ENCODE data around the gene CCDC69.
"Not testable (repeated sequence)": the region's sequence is repeated elsewhere in the genome, so short reads cannot be mapped to it uniquely, and the experiment has no call there.

Gene CCDC69

GRCh38 chr5:151244206-151244605 is 20.3 kb upstream of the CCDC69 start:
- FAIRE-seq: no peak

DNA sequence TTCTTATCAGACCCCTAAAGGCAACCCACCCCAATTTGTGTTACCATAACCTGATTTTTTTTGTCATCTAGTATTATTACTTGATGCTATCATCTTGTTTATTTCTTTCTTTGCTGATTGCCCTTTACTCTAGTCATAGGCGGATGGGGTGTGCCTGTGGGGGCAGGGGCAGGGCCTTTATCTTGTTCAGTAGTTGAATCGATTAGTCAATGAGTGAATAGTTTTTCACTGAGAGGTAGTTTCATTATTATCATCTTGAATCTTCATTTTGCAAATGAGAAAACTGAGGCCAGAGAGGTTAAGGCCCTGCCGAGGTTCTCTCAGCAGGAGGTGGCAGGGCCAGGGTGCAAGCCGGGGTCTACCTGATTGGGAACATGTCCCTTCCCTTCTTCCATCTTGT is 19.7 kb upstream of the CCDC69 start:
- no peak for FAIRE-seq

DNA sequence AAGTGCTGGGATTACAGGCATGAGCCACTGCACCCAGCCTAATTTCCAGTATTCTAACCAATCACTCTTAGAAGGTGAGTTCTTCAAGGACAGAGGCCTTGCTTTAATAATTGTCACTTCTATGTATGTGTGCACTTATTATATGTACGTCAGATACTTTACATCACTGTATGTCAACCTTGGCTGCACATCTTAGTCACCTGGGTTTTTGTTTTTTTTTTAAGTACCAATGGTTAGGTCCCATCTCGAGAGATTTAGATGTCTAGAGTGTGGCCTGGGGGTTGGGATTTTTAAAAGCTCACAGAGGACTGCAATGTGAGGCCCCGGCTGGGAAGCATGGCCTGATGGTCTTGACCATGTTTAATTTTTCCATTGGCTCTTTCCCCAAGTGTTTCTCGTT is 19.2 kb upstream of the CCDC69 start:
- no peak for FAIRE-seq

- FAIRE-seq: no peak
Measured at GRCh38 chr5:151240924-151241635, 17.2 kb upstream of the CCDC69 start.

DNA sequence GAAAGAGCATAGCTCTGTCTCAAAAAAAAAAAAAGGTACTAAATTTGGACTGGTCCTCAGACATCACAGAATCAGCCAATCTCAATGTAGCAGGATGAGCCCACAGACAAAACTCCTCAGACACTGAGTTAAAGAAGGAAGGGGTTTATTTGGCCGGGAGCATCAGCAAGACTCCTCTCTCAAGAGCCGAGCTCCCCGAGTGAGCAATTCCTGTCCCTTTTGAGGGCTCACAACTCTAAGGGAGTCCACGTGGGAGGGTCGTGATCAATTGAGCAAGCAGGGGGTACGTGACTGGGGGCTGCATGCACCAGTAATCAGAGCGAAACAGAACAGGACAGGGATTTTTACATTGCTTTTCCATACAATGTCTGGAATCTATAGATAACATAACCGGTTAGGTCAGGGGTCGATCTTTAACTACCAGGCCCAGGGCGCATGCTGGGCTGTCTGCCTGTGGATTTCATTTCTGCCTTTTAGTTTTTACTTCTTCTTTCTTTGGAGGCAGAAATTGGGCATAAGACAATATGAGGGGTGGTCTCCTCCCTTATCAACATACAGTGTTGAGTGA is 16.5 kb upstream of the CCDC69 start:
- not testable (repeated sequence) for FAIRE-seq

GRCh38 chr5:151239237-151239861 is 15.5 kb upstream of the CCDC69 start:
- no peak for FAIRE-seq

DNA sequence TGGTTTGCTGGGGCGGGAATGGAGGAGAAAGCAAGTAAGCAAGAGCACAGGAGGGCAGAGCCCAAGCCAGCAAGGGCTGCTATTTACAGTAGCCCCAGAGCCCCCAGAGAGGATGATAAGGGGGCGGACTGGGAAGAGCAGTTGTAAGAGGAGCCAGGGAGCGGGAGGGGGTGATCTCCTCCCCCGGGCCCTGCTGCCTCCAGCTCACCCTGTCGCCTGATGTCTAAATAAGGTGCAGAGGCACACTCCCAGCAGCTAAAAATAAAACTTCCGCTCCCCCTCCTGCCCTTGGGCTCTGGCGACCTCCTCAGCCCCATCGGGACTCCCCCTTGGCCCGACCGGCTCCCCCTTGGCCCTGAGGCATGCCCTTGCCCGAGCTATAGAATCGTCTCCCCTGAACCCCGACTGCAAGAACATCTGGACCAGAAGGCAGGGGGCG is 14.4 kb upstream of the CCDC69 start:
- no peak for FAIRE-seq

DNA sequence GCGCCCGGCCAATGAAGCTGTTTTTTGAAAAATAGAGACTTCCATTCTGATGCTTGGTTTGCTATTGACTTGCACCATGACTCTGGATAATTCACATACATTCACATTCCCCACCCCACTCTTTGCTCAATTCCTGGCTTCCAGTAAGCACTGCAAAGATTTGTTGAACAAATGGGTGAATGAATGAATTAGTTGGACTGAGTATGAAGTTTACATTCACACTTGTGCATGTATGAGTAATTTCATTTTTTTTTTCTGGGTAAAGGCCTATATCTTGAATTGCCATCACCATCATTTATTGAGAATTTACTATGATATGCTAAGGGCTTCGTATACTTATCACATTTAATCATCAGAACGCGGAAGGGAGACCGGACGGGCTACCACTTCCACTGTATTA is 13.8 kb upstream of the CCDC69 start:
- FAIRE-seq: no peak

- no peak for FAIRE-seq
Measured at GRCh38 chr5:151236888-151237287, 13.0 kb upstream of the CCDC69 start.

DNA sequence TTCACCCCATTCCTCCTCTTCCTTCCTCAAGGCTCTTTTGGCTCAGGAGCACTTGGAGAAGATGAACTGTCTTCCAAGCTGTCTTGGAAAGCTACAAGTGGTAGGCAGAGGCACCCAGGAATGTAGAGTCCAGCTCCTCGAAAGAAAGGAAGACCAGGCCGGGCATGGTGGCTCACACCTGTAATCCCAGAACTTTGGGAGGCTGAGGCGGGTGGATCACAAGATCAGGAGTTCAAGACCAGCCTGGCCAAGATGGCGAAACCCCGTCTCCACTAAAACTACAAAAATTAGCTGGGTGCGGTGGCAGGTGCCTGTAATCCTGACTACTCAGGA is 11.3 kb upstream of the CCDC69 start:
- not testable (repeated sequence) for FAIRE-seq

DNA sequence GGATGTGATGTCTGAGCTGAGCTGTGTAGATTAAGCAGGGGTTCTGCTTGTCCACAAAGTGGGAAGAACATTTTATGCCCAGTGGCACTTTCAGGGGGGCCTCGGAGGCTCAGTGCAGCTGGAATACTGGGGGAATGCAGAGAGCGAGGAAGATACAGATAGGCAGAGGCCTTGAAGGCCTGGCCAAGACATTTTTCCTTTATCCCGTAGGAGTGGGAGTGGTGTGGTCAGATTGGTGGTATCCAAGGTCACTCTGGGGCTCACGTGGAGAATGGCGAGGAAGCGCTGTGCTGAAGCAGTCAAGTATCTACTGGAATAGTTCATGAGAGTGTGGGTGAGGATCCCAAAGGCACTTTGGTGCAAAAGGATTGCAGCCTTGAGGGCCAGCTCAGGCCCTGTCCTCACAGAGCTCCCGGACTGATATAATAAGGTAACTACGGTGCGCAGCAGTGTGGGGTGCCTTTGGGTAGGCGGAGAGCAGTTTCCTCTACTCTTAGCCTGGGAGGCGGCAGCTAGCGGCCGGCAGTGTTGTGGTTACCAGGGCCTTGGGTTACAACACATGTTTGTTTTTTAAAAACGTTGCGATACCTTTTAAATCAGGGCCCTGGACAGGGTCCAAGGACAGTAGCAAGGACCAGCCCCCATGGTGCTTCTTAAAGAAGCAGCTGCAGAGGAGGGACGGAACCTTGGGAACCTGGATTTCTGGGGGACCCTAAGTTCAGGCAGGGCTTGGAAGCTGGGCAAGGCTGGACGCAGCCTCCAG is 10.8 kb upstream of the CCDC69 start:
- FAIRE-seq: no peak

- no peak for FAIRE-seq
Measured at GRCh38 chr5:151233616-151234085, 9.8 kb upstream of the CCDC69 start.

DNA sequence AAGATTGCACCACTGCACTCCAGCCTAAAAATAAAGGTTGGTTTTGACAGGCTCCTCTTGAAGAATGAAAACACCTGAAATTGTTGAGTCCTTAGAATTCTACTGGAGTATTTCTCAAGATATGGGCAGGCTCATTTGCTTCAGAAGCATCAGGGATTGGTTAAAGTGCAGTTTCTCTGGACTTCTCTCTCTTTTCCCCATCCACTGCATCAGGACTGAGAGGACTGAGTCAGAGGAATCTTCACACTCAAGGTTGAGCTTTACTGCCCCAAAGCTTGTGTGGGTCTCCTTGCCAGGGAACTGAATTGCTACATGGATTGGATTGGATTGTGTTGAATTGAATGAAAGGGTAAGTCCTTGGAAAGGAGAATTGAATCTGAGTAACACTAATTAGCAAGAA is 7.5 kb upstream of the CCDC69 start:
- FAIRE-seq: no peak

GRCh38 chr5:151230048-151230680 is 6.3 kb upstream of the CCDC69 start:
- FAIRE-seq: no peak

DNA sequence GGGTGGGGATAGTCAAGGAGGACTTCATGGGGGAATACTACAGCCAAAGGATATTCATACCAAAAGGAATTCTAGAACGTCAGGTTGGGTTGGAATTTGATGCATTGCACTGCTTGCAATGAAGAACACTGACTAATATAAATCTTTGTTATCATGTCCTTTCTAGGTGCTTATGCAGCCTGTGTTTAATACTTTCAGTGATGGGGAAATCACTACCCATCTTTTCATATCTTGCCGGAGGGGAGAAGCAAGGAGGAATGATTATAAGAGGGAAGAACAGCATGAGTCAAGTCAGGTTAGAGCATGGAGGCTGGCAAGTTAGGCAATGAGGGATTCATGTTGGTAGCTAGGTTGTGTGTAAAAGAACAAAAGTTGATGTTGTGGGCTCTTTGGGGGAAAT is 5.1 kb upstream of the CCDC69 start:
- no peak for FAIRE-seq

DNA sequence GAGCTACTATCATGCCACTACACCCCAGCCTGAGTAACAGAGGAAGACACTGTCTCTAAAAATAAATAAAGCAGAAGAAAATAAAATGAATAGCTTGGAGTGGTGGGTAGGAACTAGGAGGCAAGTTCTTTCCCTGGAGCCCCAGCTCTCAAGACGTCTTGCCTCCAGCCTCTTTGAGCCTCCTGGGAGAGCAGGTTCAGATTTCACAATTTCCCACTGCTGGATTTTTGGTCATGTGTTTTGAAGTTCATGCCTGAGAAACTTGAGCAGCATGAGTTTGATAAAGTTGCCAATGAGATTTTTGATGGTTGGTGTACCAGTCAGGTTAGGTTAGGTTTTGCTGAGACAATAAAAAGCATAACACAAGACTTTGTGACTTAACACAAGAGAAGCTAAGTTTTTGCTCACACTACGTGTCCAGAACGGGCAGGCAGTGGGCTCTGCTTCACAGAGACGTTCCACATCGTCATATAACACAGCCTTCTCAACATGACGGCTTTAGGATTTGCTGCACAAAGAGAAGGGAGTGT is 4.1 kb upstream of the CCDC69 start:
- FAIRE-seq: no peak

DNA sequence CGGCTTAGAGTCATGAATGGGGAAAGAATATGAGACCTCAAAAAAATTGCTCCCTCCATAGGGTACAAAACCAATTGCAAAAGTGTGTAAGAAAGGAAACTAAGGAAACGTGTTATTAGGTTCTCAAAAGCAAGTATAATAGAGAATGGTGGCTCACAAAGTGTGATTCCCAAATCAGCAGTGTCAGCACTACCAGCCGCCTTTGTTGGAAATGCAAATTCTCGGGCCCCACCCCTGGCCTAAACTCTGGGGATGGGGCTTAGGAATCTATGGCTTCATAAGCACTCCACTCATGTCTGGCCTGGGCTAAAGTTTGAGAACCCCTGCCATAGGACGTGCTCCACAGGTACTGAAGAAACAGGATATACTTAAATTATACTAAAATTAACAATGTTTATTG is 1.6 kb upstream of the CCDC69 start:
- no peak for FAIRE-seq

DNA sequence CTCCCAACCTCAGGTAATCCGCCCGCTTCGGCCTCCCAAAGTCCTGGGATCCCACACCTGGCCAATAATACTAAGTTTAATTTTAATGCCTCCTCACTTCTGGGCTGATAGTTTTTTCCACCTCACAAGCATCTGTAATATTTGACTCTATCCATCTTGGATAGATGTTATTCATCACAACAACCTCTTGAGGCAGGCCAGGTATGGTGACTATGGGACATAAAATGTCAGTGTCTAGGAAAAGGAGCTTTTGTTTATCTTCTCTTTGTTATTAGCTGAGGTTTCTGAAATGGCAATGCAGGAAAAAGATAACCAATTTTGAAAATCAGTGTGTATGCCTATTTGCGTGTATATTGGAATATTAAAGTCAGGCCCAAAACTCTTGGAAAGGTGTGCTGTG is 1.2 kb upstream of the CCDC69 start:
- FAIRE-seq: no peak

DNA sequence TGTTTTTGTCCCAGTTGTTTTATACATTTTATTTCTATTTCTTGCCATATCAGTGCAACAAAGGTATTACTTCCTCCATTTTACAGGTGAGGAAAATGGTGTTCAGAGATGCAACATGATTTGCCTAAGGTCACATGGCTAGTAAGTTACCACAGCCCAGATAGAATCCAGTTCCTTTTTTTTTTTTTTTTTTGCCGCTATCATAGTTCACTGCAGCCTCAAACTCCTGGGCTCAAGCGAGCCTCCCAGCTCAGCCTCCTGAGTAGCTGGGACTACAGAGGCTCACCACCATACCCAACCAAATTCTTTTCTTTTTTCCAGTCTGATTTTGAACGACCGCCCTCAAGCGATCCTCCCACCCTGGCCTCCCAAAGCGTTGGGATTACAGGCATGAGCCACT is 480 bp upstream of the CCDC69 start:
- FAIRE-seq: no peak

GRCh38 chr5:151222790-151223446 is 974 bp downstream of the CCDC69 start:
- no peak for FAIRE-seq

DNA sequence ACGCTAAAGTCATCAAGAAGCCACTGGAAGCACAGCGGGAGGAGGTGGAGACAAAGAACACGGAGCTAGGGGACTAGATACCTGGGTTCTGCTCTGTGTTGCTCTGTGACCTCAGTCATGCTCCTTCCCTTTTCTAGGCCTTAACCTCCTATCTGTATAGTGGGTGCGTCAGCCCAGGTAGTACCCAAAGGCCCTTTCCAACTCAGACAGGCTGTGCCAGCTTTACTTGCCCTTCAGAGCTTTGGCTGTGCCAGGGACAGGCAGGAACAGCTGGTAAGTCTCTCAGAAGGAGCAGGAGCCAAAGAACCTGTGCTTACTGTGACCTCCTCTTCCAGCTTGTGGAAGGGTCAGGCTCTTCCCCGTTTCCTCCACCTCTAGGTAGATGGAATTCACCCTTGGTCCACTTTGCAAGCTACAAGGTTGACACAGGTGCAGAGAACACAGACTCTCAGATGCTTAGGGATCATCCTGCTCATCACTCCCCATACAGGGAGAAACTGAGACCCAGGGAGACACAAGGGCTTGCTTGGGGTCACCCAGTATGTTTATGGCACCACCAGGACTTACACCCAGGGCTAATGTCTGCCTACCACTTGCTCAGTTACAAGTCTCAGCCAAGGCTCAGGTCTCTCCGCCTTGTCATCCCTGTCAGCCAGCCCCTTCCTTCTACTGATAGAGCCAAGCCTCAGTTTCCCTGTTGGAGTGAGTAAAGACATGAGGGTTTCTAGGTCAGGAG is 1.7 kb downstream of the CCDC69 start:
- FAIRE-seq: no peak

DNA sequence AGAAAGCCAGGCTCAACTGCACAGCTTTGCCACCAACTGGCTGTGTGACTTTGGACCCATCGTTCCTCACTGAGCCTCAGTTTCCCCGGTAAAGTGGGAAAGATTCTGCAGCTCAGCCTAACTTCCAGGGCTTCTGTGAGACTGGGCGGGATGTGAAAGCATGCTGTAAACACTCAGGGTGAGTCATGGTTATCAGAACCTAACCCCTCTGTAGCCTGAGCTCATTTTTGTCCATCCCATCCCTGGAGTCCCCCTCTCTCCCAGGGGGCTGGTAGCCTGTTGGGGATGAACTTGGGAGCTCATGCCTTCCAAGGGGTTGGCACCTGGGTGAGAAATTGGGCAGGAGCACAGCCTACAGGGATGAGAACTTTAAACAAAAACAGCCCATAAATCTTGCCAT is 2.3 kb downstream of the CCDC69 start:
- FAIRE-seq: no peak
